DND-41 (cell line): ENCODE measurements around the gene TPH1.

ENCODE experiments used
- ATAC-seq: fragments of 200-7000 bp; cut with Tn5 transposase; 3 replicates; pipeline ENCODE4 v1.9.1; 2021; ENCODE audit warnings: low read depth; ENCODE audit not compliant: insufficient read depth
- DNase-seq: peaks from one replicate; pipeline ENCODE4 v3.0.0-alpha.2; 2020
- H2AFZ ChIP-seq: 2 replicates; pipeline ENCODE4 v1.6.0; 2012; ENCODE audit warnings: low read depth, low read length
- H3K27ac ChIP-seq: 2 replicates; pipeline ENCODE4 v1.5.1; 2012; ENCODE audit warnings: low read length, inconsistent platforms
- H3K27me3 ChIP-seq: fragments of 200-600 bp; sonication (generic); 2 replicates; pipeline ENCODE4 v1.6.0; 2012; ENCODE audit warnings: low read length, mild to moderate bottlenecking, inconsistent platforms; ENCODE audit not compliant: insufficient read depth, poor library complexity
- H3K36me3 ChIP-seq: 2 replicates; pipeline ENCODE4 v1.5.1; 2012; ENCODE audit warnings: low read length, inconsistent platforms; ENCODE audit not compliant: insufficient read depth
- H3K4me1 ChIP-seq: 2 replicates; pipeline ENCODE4 v1.5.1; 2012; ENCODE audit warnings: mild to moderate bottlenecking, low read length; ENCODE audit not compliant: insufficient read depth
- H3K4me2 ChIP-seq: 2 replicates; pipeline ENCODE4 v1.6.0; 2012; ENCODE audit warnings: mild to moderate bottlenecking, moderate library complexity, low read length, inconsistent platforms; ENCODE audit not compliant: insufficient read depth
- H3K4me3 ChIP-seq, 2 experiments: fragments of 200-600 bp in 1 of 2; shearing (Covaris generic) in 1 of 2; 2 replicates each; pipeline ENCODE4 v1.5.1; 2012 to 2016; ENCODE audit warnings: inconsistent platforms in 2 of 2, low read length in 2 of 2, mild to moderate bottlenecking in 2 of 2, low read depth in 1 of 2, moderate library complexity in 1 of 2
- H3K79me2 ChIP-seq: 2 replicates; pipeline ENCODE4 v1.6.0; 2012; ENCODE audit warnings: low read length, inconsistent platforms; ENCODE audit not compliant: insufficient read depth
- H3K9ac ChIP-seq: 2 replicates; pipeline ENCODE4 v1.6.0; 2012; ENCODE audit warnings: low read depth, mild to moderate bottlenecking, inconsistent platforms, low read length, moderate library complexity
- H3K9me3 ChIP-seq: 2 replicates; pipeline ENCODE4 v1.5.1; 2012; ENCODE audit warnings: low read length, moderate library complexity, mild to moderate bottlenecking, inconsistent platforms; ENCODE audit not compliant: insufficient read depth, severe bottlenecking
- H4K20me1 ChIP-seq: 2 replicates; pipeline ENCODE4 v1.6.0; 2012; ENCODE audit warnings: low read length; ENCODE audit not compliant: insufficient read depth
- CTCF ChIP-seq: IDR thresholded peaks from 2 replicates; pipeline ENCODE4 v1.5.1; 2012; ENCODE audit warnings: borderline replicate concordance, low read length, moderate library complexity, mild to moderate bottlenecking; ENCODE audit not compliant: poor library complexity, severe bottlenecking; ENCODE audit errors: extremely low read depth
- EZH2 ChIP-seq: IDR thresholded peaks from 3 replicates; pipeline ENCODE4 v1.6.1; 2012; ENCODE audit warnings: borderline replicate concordance, low read depth, mild to moderate bottlenecking, moderate library complexity, low read length, inconsistent platforms; ENCODE audit not compliant: severe bottlenecking

TPH1 gene

GRCh38 chr11:18012906-18013781 lies 32.9 kb downstream of the TPH1 start, which contains the start of gene SERGEF:
Gene SERGEF, minus strand, starts transcription at chr11:18013047. Its CDS starts 37 bp downstream, at chr11:18013010.
- H2AFZ ChIP-seq: peak within 1 kb of the TSS; percentile 89
- ATAC-seq: peak; percentile 90
- H3K9me3 ChIP-seq: no peaks in the 10 kb centered on the region
- no peaks in the 10 kb centered on the region for H4K20me1 ChIP-seq
- no peak for TF ChIP-seq EZH2
- TF ChIP-seq CTCF: no peak
- H3K4me2 ChIP-seq: peak within 1 kb of the TSS; percentile 96
- no peaks in the 10 kb centered on the region for H3K27me3 ChIP-seq
- H3K4me1 ChIP-seq: peaks cover 33% of the 10 kb centered on the region
- peak within 1 kb of the TSS; percentile 88 for H3K27ac ChIP-seq
- no peaks in the 10 kb centered on the region for H3K36me3 ChIP-seq
- DNase-seq: peak; percentile 95
- H3K79me2 ChIP-seq: peaks cover 22% of the 10 kb centered on the region
- H3K4me3 ChIP-seq: peak within 1 kb of the TSS; percentile 52 to 73
- peak within 1 kb of the TSS; percentile 70 for H3K9ac ChIP-seq

- Histone ChIP-seq H4K20me1 (no peaks in the 10 kb centered on the region), H3K4me2 (peak overlapping the region; percentile 96), H3K36me3 (no peaks in the 10 kb centered on the region), H3K4me3 (peak overlapping the region; percentile 52 to 73; a peak in 3 of 4 replicates), H2AFZ (peak overlapping the region; percentile 89), H3K27ac (peak overlapping the region; percentile 58), H3K27me3 (no peaks in the 10 kb centered on the region), H3K4me1 (peaks cover 33% of the 10 kb centered on the region), H3K9me3 (no peaks in the 10 kb centered on the region), H3K9ac (peak overlapping the region; percentile 70), H3K79me2 (peaks cover 22% of the 10 kb centered on the region)
- peak; percentile 6 for ATAC-seq
- DNase-seq: no peak
- TF ChIP-seq EZH2 (no peak), CTCF (no peak)
Observed at GRCh38 chr11:18012122-18012905, 33.8 kb downstream of the TPH1 start.

GRCh38 chr11:18011633-18012032 lies 34.4 kb downstream of the TPH1 start:
- Histone ChIP-seq H3K36me3 (peaks cover under 1% of the 10 kb centered on the region), H3K4me3 (peak overlapping the region in 1 of 2 experiments; percentile 73; a peak in 2 of 4 replicates), H2AFZ (0 out of 2 replicates have a peak overlapping the region, but pooled peaks have one; percentile 89), H3K4me1 (peaks cover 33% of the 10 kb centered on the region), H4K20me1 (no peaks in the 10 kb centered on the region), H3K9ac (peak overlapping the region; percentile 70), H3K9me3 (no peaks in the 10 kb centered on the region), H3K79me2 (peaks cover 22% of the 10 kb centered on the region), H3K27me3 (no peaks in the 10 kb centered on the region), H3K27ac (peak overlapping the region; percentile 58; the same call in 1 of the 2 replicates), H3K4me2 (peak overlapping the region; percentile 96)
- DNase-seq: no peak
- TF ChIP-seq EZH2 (no peak), CTCF (no peak)
- ATAC-seq: no peak
